Chondrocyte (in vitro differentiated cells): Measurements from ENCODE around the gene CACHD1. TPM values are rescaled to one million over a fixed set of nuclear protein-coding genes. Genes with fewer than 3 reads are reported as not detected.

ENCODE experiments used
- DNase-seq: peaks from one replicate; pipeline ENCODE4 v3.0.0; 2021; ENCODE audit warnings: mixed read lengths, low spot score
- H3K27ac Mint-ChIP-seq: one replicate; pipeline ENCODE4 v1.8.0; 2021; ENCODE audit warnings: mild to moderate bottlenecking, moderate library complexity, mixed read lengths; ENCODE audit not compliant: unreplicated experiment
- H3K27me3 Mint-ChIP-seq: 2 replicates; pipeline ENCODE4 v1.8.0; 2021; ENCODE audit warnings: low read depth, mixed read lengths
- H3K36me3 Mint-ChIP-seq: 2 replicates; pipeline ENCODE4 v1.8.0; 2021; ENCODE audit warnings: low read depth, mixed read lengths
- H3K4me1 Mint-ChIP-seq: 2 replicates; pipeline ENCODE4 v1.8.0; 2021; ENCODE audit warnings: low read depth, mild to moderate bottlenecking, mixed read lengths
- H3K4me3 Mint-ChIP-seq: one replicate; pipeline ENCODE4 v1.8.0; 2021; ENCODE audit warnings: mild to moderate bottlenecking, moderate library complexity, mixed read lengths; ENCODE audit not compliant: unreplicated experiment
- H3K9me3 Mint-ChIP-seq: 2 replicates; pipeline ENCODE4 v1.8.0; 2021; ENCODE audit warnings: low read depth, mixed read lengths
- total RNA-seq: library from RNA; stranded (reverse); gene quantifications from 3 replicates; pipeline ENCODE4 v1.2.1, GENCODE V29; 2021
- TF ChIP-seq, protein P1 (sequence below): fragments of 200-600 bp; sonication (generic); IDR thresholded peaks from 2 replicates; pipeline ENCODE4 v1.5.0; 2021; ENCODE audit warnings: antibody characterized with exemption, mild to moderate bottlenecking, moderate library complexity

CACHD1 gene
- total RNA-seq, 1 donor from 2014 or later: 10.5 TPM

DNA sequence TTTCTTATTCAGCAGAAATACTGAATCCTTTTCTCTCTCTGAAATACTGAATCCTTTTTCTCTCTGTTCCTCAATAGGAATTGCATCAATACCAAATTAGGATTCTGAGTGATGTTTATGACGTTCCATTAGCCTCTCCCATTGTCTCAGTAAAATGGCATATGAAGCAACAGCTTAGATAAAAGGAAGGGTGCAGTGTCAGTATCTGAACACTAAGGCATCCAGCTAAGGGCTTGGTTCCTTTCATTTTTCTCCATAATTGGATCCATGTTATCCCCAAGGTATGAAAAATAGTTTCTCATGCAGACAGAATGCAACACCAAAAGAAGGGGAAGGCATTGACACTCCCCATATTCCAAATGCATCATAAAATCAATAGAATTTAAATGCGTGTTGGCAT, 213.5 kb downstream of the CACHD1 start:
- Mint-ChIP-seq H3K36me3 (peaks cover 27% of the 10 kb centered on the region), H3K4me1 (peaks cover 7% of the 10 kb centered on the region), H3K27ac (no peak overlapping the region), H3K9me3 (no peaks in the 10 kb centered on the region), H3K27me3 (no peaks in the 10 kb centered on the region), H3K4me3 (no peak overlapping the region)
- no peak for DNase-seq
- TF ChIP-seq, protein P1, sequence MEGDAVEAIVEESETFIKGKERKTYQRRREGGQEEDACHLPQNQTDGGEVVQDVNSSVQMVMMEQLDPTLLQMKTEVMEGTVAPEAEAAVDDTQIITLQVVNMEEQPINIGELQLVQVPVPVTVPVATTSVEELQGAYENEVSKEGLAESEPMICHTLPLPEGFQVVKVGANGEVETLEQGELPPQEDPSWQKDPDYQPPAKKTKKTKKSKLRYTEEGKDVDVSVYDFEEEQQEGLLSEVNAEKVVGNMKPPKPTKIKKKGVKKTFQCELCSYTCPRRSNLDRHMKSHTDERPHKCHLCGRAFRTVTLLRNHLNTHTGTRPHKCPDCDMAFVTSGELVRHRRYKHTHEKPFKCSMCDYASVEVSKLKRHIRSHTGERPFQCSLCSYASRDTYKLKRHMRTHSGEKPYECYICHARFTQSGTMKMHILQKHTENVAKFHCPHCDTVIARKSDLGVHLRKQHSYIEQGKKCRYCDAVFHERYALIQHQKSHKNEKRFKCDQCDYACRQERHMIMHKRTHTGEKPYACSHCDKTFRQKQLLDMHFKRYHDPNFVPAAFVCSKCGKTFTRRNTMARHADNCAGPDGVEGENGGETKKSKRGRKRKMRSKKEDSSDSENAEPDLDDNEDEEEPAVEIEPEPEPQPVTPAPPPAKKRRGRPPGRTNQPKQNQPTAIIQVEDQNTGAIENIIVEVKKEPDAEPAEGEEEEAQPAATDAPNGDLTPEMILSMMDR: no peak

DNA sequence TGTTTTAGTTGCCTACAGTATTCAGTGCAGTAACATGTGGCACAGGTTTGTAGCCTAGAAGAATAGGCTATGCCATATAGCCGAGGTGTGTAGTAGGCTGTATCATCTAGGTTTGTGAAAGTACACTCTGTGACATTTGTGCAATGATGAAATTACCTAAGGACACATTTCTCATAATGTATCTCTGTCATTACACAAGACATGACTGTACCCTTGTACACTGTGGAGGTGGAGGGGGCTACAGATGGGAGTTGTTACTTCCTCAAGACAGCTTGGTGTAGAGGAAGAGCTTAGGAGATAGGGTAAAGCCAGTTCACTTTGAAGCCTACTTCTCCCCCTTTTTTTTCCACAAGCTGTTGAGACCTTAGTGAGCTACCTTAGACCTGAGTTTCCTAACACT, 215.3 kb downstream of the CACHD1 start:
- TF ChIP-seq, protein P1: no peak
- Mint-ChIP-seq H3K27ac (no peak overlapping the region), H3K4me3 (no peak overlapping the region), H3K9me3 (no peaks in the 10 kb centered on the region), H3K27me3 (no peaks in the 10 kb centered on the region), H3K4me1 (peaks cover 7% of the 10 kb centered on the region), H3K36me3 (peaks cover 27% of the 10 kb centered on the region)
- DNase-seq: no peak

DNA sequence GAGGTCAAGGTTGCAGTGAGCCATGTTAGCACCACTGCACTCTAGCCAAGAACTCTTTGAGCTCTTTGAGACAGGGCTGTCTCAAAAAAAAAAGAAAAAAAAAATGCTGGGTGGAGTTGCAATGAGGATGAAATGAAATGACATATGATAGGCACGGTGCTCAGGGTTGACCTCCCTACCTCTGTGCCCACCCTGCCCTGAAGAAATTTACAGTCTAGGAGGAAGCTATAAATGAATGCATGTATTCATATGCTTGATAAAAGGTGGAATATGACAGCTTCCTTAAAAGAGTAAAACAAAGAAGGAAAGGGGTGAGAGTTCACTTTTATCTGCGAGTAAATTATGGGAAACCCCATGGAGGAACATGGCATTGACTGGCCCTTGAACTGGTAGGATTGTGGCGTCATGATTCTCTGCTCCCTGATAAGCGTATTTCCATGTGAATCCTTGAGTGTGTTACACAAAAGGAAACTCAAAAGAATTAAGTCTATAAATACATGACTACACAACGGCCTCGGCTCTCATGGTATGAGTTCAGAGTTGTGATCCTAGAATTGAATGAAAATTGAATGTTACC, 215.9 kb downstream of the CACHD1 start:
- H3K36me3 Mint-ChIP-seq: peaks cover 26% of the 10 kb centered on the region
- H3K4me3 Mint-ChIP-seq: no peak overlapping the region
- H3K27ac Mint-ChIP-seq: no peak overlapping the region
- TF ChIP-seq, protein P1: no peak
- H3K9me3 Mint-ChIP-seq: no peaks in the 10 kb centered on the region
- H3K4me1 Mint-ChIP-seq: peaks cover 7% of the 10 kb centered on the region
- no peaks in the 10 kb centered on the region for H3K27me3 Mint-ChIP-seq
- DNase-seq: no peak

DNA sequence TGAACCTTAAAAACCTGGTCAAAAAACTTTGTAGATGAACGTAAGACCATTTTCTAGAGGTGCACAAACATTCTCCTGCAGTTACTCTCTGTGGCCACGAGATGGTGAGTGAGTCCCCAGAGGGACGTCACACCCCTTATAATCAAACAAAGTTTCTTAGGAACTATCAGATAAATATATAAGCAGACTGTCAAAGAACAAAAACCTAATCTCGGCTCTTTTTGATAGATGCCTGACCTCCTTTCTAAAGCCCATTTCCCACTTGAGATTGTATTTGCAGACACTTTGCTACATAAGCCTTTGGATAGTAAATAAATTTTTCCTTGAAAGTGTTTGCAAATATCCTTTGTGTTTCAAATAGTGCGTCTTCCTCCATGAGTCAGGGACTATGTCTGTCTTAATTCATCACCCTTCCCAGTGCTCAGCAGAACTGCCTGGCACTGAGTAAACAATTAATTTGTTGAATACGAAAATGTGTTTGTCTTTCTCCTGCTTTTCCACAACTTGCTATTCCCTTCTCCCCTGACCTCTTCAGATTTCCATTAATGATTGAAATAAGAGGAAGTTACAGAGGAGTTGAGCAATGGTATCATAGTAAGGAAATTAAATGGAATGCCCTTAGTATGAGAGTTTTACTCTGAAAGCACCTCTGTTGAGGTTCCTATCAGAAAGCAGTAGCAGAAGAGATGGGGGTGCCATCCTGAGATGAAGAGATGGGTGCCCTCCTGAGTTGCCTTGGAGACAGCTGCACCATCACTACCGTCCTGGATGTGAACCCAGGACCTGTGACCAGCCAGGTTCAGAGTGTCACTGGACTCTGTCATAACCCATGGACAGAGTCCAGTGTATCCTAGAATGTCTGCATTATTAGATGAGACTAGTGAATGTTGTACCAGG, 217.1 kb downstream of the CACHD1 start:
- TF ChIP-seq, protein P1: peak; percentile 95
- peaks cover 17% of the 10 kb centered on the region for H3K4me1 Mint-ChIP-seq
- H3K36me3 Mint-ChIP-seq: peaks cover 20% of the 10 kb centered on the region
- no peaks in the 10 kb centered on the region for H3K9me3 Mint-ChIP-seq
- H3K27ac Mint-ChIP-seq: no peak overlapping the region
- no peak overlapping the region for H3K4me3 Mint-ChIP-seq
- no peak for DNase-seq
- H3K27me3 Mint-ChIP-seq: no peaks in the 10 kb centered on the region

DNA sequence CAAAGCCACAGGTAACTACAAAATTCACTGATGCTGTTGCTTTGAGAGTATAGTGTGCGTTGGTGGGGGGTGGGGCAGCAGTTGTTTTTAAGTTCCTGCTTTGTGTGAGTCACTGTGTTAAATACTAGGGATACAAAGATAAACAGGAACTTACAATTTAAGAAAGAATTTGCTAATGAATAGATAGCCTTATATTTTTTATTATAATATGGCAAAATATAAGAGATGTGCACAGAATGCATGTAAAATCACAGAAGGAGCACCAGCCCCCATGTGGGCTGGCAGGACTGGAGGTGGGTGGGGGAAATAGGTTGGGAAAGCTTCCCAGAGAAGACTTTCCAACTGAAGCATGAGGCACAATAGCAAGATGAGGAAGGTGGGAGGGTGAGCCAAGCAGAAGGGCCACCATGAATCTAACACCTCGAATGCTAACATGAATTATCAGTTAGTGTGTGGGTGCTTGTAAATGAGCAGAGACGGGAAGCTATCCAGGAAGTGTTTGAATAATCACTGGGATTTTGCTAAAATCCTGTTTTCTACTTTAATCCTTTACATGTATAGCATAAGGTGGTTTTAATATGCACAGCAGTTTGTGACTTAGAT, 217.9 kb downstream of the CACHD1 start:
- peaks cover 24% of the 10 kb centered on the region for H3K4me1 Mint-ChIP-seq
- TF ChIP-seq, protein P1: no peak
- H3K4me3 Mint-ChIP-seq: no peak overlapping the region
- DNase-seq: no peak
- no peak overlapping the region for H3K27ac Mint-ChIP-seq
- H3K9me3 Mint-ChIP-seq: no peaks in the 10 kb centered on the region
- peaks cover 18% of the 10 kb centered on the region for H3K36me3 Mint-ChIP-seq
- H3K27me3 Mint-ChIP-seq: no peaks in the 10 kb centered on the region
